Fibroblast of lung (primary cell): ENCODE results near the gene LPAR6. TPM values are rescaled to one million over a fixed set of nuclear protein-coding genes. Genes with fewer than 3 reads are reported as not detected.

Experiments used
- DNase-seq, 2 donors: peaks; one replicate each; pipeline versions ENCODE4 v3.0.0 to v3.0.0-alpha.2; 2010; ENCODE audit warnings: low read depth in 2 of 2
- H2AFZ ChIP-seq: 2 replicates; pipeline ENCODE4 v1.5.1; 2012; ENCODE audit warnings: low read length, control low read depth, inconsistent platforms
- H3K27ac ChIP-seq: 2 replicates; pipeline ENCODE4 v1.5.1; 2011; ENCODE audit warnings: low read length, control low read depth; ENCODE audit not compliant: insufficient read depth
- H3K27me3 ChIP-seq: 2 replicates; pipeline ENCODE4 v1.5.1; 2011; ENCODE audit warnings: mild to moderate bottlenecking, low read length; ENCODE audit not compliant: control insufficient read depth, insufficient read depth
- H3K36me3 ChIP-seq: 2 replicates; pipeline ENCODE4 v1.5.1; 2011; ENCODE audit warnings: low read length; ENCODE audit not compliant: control insufficient read depth, insufficient read depth
- H3K4me1 ChIP-seq: 2 replicates; pipeline ENCODE4 v1.5.1; 2011; ENCODE audit warnings: low read length; ENCODE audit not compliant: control insufficient read depth, insufficient read depth; ENCODE audit errors: extremely low read depth
- H3K4me2 ChIP-seq: 2 replicates; pipeline ENCODE4 v1.5.1; 2011; ENCODE audit warnings: low read length, control low read depth; ENCODE audit not compliant: insufficient read depth; ENCODE audit errors: extremely low read depth
- H3K4me3 ChIP-seq, 4 experiments: fragments of 200-600 bp in 1 of 4; sonication (generic) in 1 of 4; replicated peaks in 1 of 4; 2 replicates each; pipeline ENCODE4 v1.5.1; 2011 to 2016; ENCODE audit warnings: low read length in 4 of 4, low read depth in 3 of 4, mild to moderate bottlenecking in 3 of 4, control low read depth in 2 of 4, inconsistent platforms in 1 of 4, mixed read lengths in 1 of 4; ENCODE audit not compliant: insufficient read depth in 1 of 4; ENCODE audit errors: control extremely low read depth in 1 of 4
- H3K79me2 ChIP-seq: 2 replicates; pipeline ENCODE4 v1.5.1; 2012; ENCODE audit warnings: mild to moderate bottlenecking, low read length, inconsistent platforms; ENCODE audit not compliant: control insufficient read depth, insufficient read depth
- H3K9ac ChIP-seq: 2 replicates; pipeline ENCODE4 v1.5.1; 2011; ENCODE audit warnings: mild to moderate bottlenecking, low read length, control low read depth; ENCODE audit not compliant: insufficient read depth
- H3K9me3 ChIP-seq: 2 replicates; pipeline ENCODE4 v1.5.1; 2012; ENCODE audit warnings: low read depth, low read length; ENCODE audit not compliant: control insufficient read depth, insufficient read depth
- H4K20me1 ChIP-seq: 2 replicates; pipeline ENCODE4 v1.5.1; 2011; ENCODE audit warnings: low read length; ENCODE audit not compliant: control insufficient read depth, insufficient read depth; ENCODE audit errors: extremely low read depth
- CTCF ChIP-seq, 2 donors: IDR thresholded peaks in 1 of 2; conservative IDR thresholded peaks in 1 of 2; 1 replicate in 1 of 2; 2 replicates in 1 of 2; pipeline ENCODE4 v1.5.1; 2011 to 2012; ENCODE audit warnings: low read length in 2 of 2, control low read depth in 1 of 2, inconsistent platforms in 1 of 2, low read depth in 1 of 2, mild to moderate bottlenecking in 1 of 2
- EZH2 ChIP-seq: IDR thresholded peaks from 2 replicates; pipeline ENCODE4 v1.5.1; 2012; ENCODE audit warnings: low read length, control low read depth, mild to moderate bottlenecking; ENCODE audit errors: missing control alignments
- polyA plus RNA-seq, 2 donors: library from polyadenylated mRNA; depleted of rRNA in 1 of 2; stranded (reverse) in 1 of 2; unstranded in 1 of 2; fragments of >200 nt; gene quantifications; 2 replicates each; pipeline ENCODE4 v1.2.1, GENCODE V29; 2011 to 2012; ENCODE audit warnings: missing spikeins in 1 of 2
- total RNA-seq: library from RNA; depleted of rRNA; stranded (reverse); fragments of >200 nt; gene quantifications from 2 replicates; pipeline ENCODE4 v1.2.1, GENCODE V29; 2014

Gene LPAR6
- total and polyA plus RNA-seq, 2 donors (not counting 1 experiment from before 2014, with no cell fraction given): 6.8 to 7.6 TPM

- H4K20me1 ChIP-seq: no peaks in the 10 kb centered on the region
- TF ChIP-seq EZH2: no peak
- TF ChIP-seq CTCF (conservative IDR thresholded peaks at IDR 0.05 in 1 of 2, IDR thresholded peaks at IDR 0.05 in 1 of 2; ENCODE audit: low read depth in 1 of 2, low read length in 2 of 2): no peak
Measured at GRCh38 chr13:48386816-48387215, 26.1 kb downstream of the LPAR6 start.

GRCh38 chr13:48383384-48383783 lies 29.5 kb downstream of the LPAR6 start:
- DNase-seq: no peak
- TF ChIP-seq CTCF (conservative IDR thresholded peaks at IDR 0.05 in 1 of 2, IDR thresholded peaks at IDR 0.05 in 1 of 2; ENCODE audit: low read depth in 1 of 2, low read length in 2 of 2) (no peak), EZH2 (no peak)
- Histone ChIP-seq H3K9ac (no peak overlapping the region), H3K4me1 (no peaks in the 10 kb centered on the region), H3K79me2 (no peaks in the 10 kb centered on the region), H3K9me3 (no peaks in the 10 kb centered on the region), H3K4me3 (no peak overlapping the region), H3K36me3 (no peaks in the 10 kb centered on the region), H3K27me3 (no peaks in the 10 kb centered on the region), H3K4me2 (no peak overlapping the region), H2AFZ (no peak overlapping the region), H3K27ac (no peak overlapping the region), H4K20me1 (no peaks in the 10 kb centered on the region)

More at GRCh38 chr13:48386816-48387215, 26.1 kb downstream of the LPAR6 start:
- Histone ChIP-seq H3K27ac (no peak overlapping the region), H3K27me3 (no peaks in the 10 kb centered on the region), H3K9me3 (no peaks in the 10 kb centered on the region), H3K36me3 (no peaks in the 10 kb centered on the region), H2AFZ (no peak overlapping the region), H3K4me2 (no peak overlapping the region), H3K4me1 (no peaks in the 10 kb centered on the region), H3K4me3 (no peak overlapping the region), H3K79me2 (no peaks in the 10 kb centered on the region), H3K9ac (no peak overlapping the region)
- no peak for DNase-seq

GRCh38 chr13:48380581-48380980 lies 32.3 kb downstream of the LPAR6 start:
- H3K9ac ChIP-seq: no peak overlapping the region
- H3K36me3 ChIP-seq: no peaks in the 10 kb centered on the region
- H3K4me1 ChIP-seq: no peaks in the 10 kb centered on the region
- DNase-seq: no peak
- no peaks in the 10 kb centered on the region for H3K79me2 ChIP-seq
- no peaks in the 10 kb centered on the region for H3K9me3 ChIP-seq
- H3K4me2 ChIP-seq: no peak overlapping the region
- H2AFZ ChIP-seq: no peak overlapping the region
- H3K4me3 ChIP-seq: no peak overlapping the region
- no peaks in the 10 kb centered on the region for H4K20me1 ChIP-seq
- no peaks in the 10 kb centered on the region for H3K27me3 ChIP-seq
- no peak for TF ChIP-seq EZH2
- TF ChIP-seq CTCF (conservative IDR thresholded peaks at IDR 0.05 in 1 of 2, IDR thresholded peaks at IDR 0.05 in 1 of 2; ENCODE audit: low read depth in 1 of 2, low read length in 2 of 2): no peak
- no peak overlapping the region for H3K27ac ChIP-seq
